K562 treated with DMSO at 1 percent for 12 hours (cell line): ENCODE results near the gene KPNA3. TPM values are rescaled to one million over a fixed set of nuclear protein-coding genes. Genes with fewer than 3 reads are reported as not detected.

ENCODE experiments used
- total RNA-seq: library from RNA; unstranded; fragments of 300-600 nt; gene quantifications from 2 replicates; pipeline ENCODE4 v1.2.3, GENCODE V29; 2022; ENCODE audit not compliant: insufficient read depth

Gene KPNA3
- 4.8 and 16.6 TPM in 2 replicates for total RNA-seq

GRCh38 chr13:49792550-49793324 lies at the start of gene KPNA3:
KPNA3 (minus strand) TSS chr13:49792682; CDS start chr13:49792506, 176 bp downstream.

GRCh38 chr13:49690995-49691784 lies 101.3 kb downstream of the KPNA3 start, which contains the start of gene EBPL:
EBPL (minus strand) TSS chr13:49691486; CDS start chr13:49691424, 62 bp downstream.

Other genes starting within 250 kb of the KPNA3 start
- gene RCBTB1, start 207.1 kb downstream of the KPNA3 start, total RNA-seq: 5.0 and 14.9 TPM in 2 replicates
- 1.1 and 1.4 TPM in 2 replicates for gene ARL11, start 164.2 kb downstream of the KPNA3 start, total RNA-seq
- 31.3 and 41.3 TPM in 2 replicates for gene EBPL, start 101.2 kb downstream of the KPNA3 start, total RNA-seq
- gene SPRYD7, start 143.7 kb upstream of the KPNA3 start, total RNA-seq: 3.6 and 5.5 TPM in 2 replicates
- gene TRIM13, start 204.4 kb upstream of the KPNA3 start, total RNA-seq: 7.6 and 18.7 TPM in 2 replicates
- gene KCNRG, start 222.8 kb upstream of the KPNA3 start, total RNA-seq: 0.68 and 0.77 TPM in 2 replicates